Measurements from ENCODE around the gene SPEG.

GRCh38 chr2:219405958-219406860, 28.4 kb upstream of the SPEG start:
- no peak for TF ChIP-seq CREB5 (CRISPR knock-in tag; IDR thresholded peaks at IDR 0.05; ENCODE audit: low read depth)
- no peak for TF ChIP-seq TOX (CRISPR knock-in tag; IDR thresholded peaks at IDR 0.05; ENCODE audit: borderline replicate concordance)
- TF ChIP-seq SNAI2 (CRISPR knock-in tag; IDR thresholded peaks at IDR 0.05), result no peak
- TF ChIP-seq CSDC2 (CRISPR knock-in tag; IDR thresholded peaks at IDR 0.05), result no peak
- TF ChIP-seq PATZ1 (CRISPR knock-in tag; IDR thresholded peaks at IDR 0.05; ENCODE audit: borderline replicate concordance), result no peak
- no peak for TF ChIP-seq ZFP3 (CRISPR knock-in tag; IDR thresholded peaks at IDR 0.05)
- no peak for TF ChIP-seq ARNTL (CRISPR knock-in tag; IDR thresholded peaks at IDR 0.05; ENCODE audit: borderline replicate concordance, low read depth)
- TF ChIP-seq OSR1 (CRISPR knock-in tag; IDR thresholded peaks at IDR 0.05), result no peak
- TF ChIP-seq CSRNP3 (CRISPR knock-in tag; IDR thresholded peaks at IDR 0.05), result no peak
- TF ChIP-seq BACH2 (CRISPR knock-in tag; IDR thresholded peaks at IDR 0.05; ENCODE audit: borderline replicate concordance), result no peak
- TF ChIP-seq ESRRG (CRISPR knock-in tag; IDR thresholded peaks at IDR 0.05), result no peak
- no peak for TF ChIP-seq ZNF70 (CRISPR knock-in tag; IDR thresholded peaks at IDR 0.05)
- TF ChIP-seq ZFP30 (CRISPR knock-in tag; IDR thresholded peaks at IDR 0.05), result no peak
- no peak for TF ChIP-seq TSHZ2 (CRISPR knock-in tag; IDR thresholded peaks at IDR 0.05)

Data from SK-N-SH treated with all-trans-retinoic acid at 6 μM for 48 hours (cell line).